Neural progenitor cell (in vitro differentiated cells): Measurements from ENCODE around the gene ADCY1.

ENCODE experiments used
- CTCF ChIP-seq: fragments of 200-600 bp; sonication (generic); IDR thresholded peaks from 2 replicates; pipeline ENCODE4 v1.5.1; 2017; ENCODE audit warnings: antibody characterized with exemption, mild to moderate bottlenecking
- EZH2 ChIP-seq: fragments of 200-600 bp; sonication (generic); IDR thresholded peaks from 2 replicates; pipeline ENCODE4 v1.6.1; 2017; ENCODE audit warnings: antibody characterized with exemption, mild to moderate bottlenecking, moderate library complexity

GRCh38 chr7:45702751-45703150 is 128.6 kb downstream of the ADCY1 start:
- TF ChIP-seq CTCF (no peak), EZH2 (no peak)
